ENCODE measurements around the gene DUS1L. TPM values are rescaled to one million over a fixed set of nuclear protein-coding genes. Genes with fewer than 3 reads are reported as not detected.

Gene DUS1L
- total RNA-seq, 1 donor from 2014 or later = 125 TPM

GRCh38 chr17:82031303-82031884 is 34.2 kb downstream of the DUS1L start, which contains the start of gene RAC3:
Gene RAC3, plus strand, starts transcription at chr17:82031678. Its CDS starts 84 bp downstream, at chr17:82031762.
- TF ChIP-seq CTCF (IDR thresholded peaks at IDR 0.05; ENCODE audit: insufficient read depth, low read length, severe bottlenecking) = no peak
- Histone ChIP-seq H3K36me3 (ENCODE audit: control insufficient read depth, insufficient read depth, low read length) (peaks cover 9% of the 10 kb centered on the region), H3K27me3 (ENCODE audit: control insufficient read depth, insufficient read depth, low read length) (no peaks in the 10 kb centered on the region), H3K4me3 (ENCODE audit: low read depth, low read length) (peak within 1 kb of the TSS; percentile 51)
- FAIRE-seq = no peak
- no peak for DNase-seq (ENCODE audit: low read depth)

GRCh38 chr17:82030470-82031302 is 34.9 kb downstream of the DUS1L start:
- peak overlapping the region; percentile 51 for H3K4me3 ChIP-seq (ENCODE audit: low read depth, low read length)
- DNase-seq (ENCODE audit: low read depth) (peak; percentile 71), FAIRE-seq (no peak)

GRCh38 chr17:82029990-82030469 is 35.6 kb downstream of the DUS1L start:
- DNase-seq (ENCODE audit: low read depth) = no peak
- H3K36me3 ChIP-seq (ENCODE audit: control insufficient read depth, insufficient read depth, low read length) = peaks cover 5% of the 10 kb centered on the region
- H3K27me3 ChIP-seq (ENCODE audit: control insufficient read depth, insufficient read depth, low read length) = no peaks in the 10 kb centered on the region
- no peak for FAIRE-seq
- no peak overlapping the region for H3K4me3 ChIP-seq (ENCODE audit: low read depth, low read length)
- TF ChIP-seq CTCF (IDR thresholded peaks at IDR 0.05; ENCODE audit: insufficient read depth, low read length, severe bottlenecking) = no peak

More at GRCh38 chr17:82030470-82031302, 34.9 kb downstream of the DUS1L start:
- peaks cover 5% of the 10 kb centered on the region for H3K36me3 ChIP-seq (ENCODE audit: control insufficient read depth, insufficient read depth, low read length)
- TF ChIP-seq CTCF (IDR thresholded peaks at IDR 0.05; ENCODE audit: insufficient read depth, low read length, severe bottlenecking) = peak; percentile 98
- H3K27me3 ChIP-seq (ENCODE audit: control insufficient read depth, insufficient read depth, low read length) = no peaks in the 10 kb centered on the region

GRCh38 chr17:82029391-82029790 is 36.2 kb downstream of the DUS1L start:
- Histone ChIP-seq H3K4me3 (ENCODE audit: low read depth, low read length) (no peak overlapping the region), H3K36me3 (ENCODE audit: control insufficient read depth, insufficient read depth, low read length) (peaks cover 5% of the 10 kb centered on the region), H3K27me3 (ENCODE audit: control insufficient read depth, insufficient read depth, low read length) (no peaks in the 10 kb centered on the region)
- FAIRE-seq (no peak), DNase-seq (ENCODE audit: low read depth) (no peak)
- no peak for TF ChIP-seq CTCF (IDR thresholded peaks at IDR 0.05; ENCODE audit: insufficient read depth, low read length, severe bottlenecking)

GRCh38 chr17:82028966-82029365 is 36.6 kb downstream of the DUS1L start:
- no peak overlapping the region for H3K4me3 ChIP-seq (ENCODE audit: low read depth, low read length)
- no peaks in the 10 kb centered on the region for H3K27me3 ChIP-seq (ENCODE audit: control insufficient read depth, insufficient read depth, low read length)
- DNase-seq (ENCODE audit: low read depth) (no peak), FAIRE-seq (no peak)
- no peak for TF ChIP-seq CTCF (IDR thresholded peaks at IDR 0.05; ENCODE audit: insufficient read depth, low read length, severe bottlenecking)
- H3K36me3 ChIP-seq (ENCODE audit: control insufficient read depth, insufficient read depth, low read length) = peaks cover 2% of the 10 kb centered on the region

All from bronchial epithelial cell (primary cell).